ENCODE measurements around the gene UST. TPM values are rescaled to one million over a fixed set of nuclear protein-coding genes. Genes with fewer than 3 reads are reported as not detected.

The UST gene
- total and polyA plus RNA-seq, 3 donors from 2014 or later = 14.9 to 16.0 (median 14.9) TPM

DNA sequence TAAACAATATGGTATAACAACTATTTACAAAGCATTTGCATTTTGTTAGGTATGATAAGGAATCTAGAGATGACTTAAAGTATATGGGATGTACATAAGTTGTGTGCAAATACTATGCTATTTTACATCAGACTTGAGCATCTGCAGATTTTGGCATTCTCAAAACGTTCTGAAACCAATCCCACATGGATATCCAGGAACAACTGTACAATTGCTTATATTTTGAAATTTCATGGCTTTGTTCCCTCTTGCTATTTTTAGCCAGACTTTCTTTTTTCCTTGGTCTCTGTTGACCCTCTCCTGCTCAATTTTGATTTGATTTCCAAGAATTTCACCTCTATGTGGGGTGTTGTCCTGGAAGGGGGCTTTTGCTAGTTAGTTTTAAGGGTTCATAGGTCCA lies 32.9 kb upstream of the UST start:
- intact Hi-C loops (cut with DNase I; ENCODE audit: low total_unique reads) = no loop called here
- Histone ChIP-seq H3K36me3 (ENCODE audit: low read depth, missing control alignments) (no peaks in the 10 kb centered on the region), H3K27me3 (no peaks in the 10 kb centered on the region), H3K27ac (no peak overlapping the region), H3K4me1 (no peaks in the 10 kb centered on the region), H3K4me3 (no peak overlapping the region), H3K9me3 (no peaks in the 10 kb centered on the region)
- 43 to 61% methylated on average over 1 of the region's 1 CpG for WGBS, 2 donors
- TF ChIP-seq, protein P1, sequence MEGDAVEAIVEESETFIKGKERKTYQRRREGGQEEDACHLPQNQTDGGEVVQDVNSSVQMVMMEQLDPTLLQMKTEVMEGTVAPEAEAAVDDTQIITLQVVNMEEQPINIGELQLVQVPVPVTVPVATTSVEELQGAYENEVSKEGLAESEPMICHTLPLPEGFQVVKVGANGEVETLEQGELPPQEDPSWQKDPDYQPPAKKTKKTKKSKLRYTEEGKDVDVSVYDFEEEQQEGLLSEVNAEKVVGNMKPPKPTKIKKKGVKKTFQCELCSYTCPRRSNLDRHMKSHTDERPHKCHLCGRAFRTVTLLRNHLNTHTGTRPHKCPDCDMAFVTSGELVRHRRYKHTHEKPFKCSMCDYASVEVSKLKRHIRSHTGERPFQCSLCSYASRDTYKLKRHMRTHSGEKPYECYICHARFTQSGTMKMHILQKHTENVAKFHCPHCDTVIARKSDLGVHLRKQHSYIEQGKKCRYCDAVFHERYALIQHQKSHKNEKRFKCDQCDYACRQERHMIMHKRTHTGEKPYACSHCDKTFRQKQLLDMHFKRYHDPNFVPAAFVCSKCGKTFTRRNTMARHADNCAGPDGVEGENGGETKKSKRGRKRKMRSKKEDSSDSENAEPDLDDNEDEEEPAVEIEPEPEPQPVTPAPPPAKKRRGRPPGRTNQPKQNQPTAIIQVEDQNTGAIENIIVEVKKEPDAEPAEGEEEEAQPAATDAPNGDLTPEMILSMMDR (IDR thresholded peaks at IDR 0.05) = no peak
- no peak for TF ChIP-seq POLR2A (IDR thresholded peaks at IDR 0.05)
- no peak for DNase-seq

- H3K4me1 ChIP-seq = no peaks in the 10 kb centered on the region
- no peak overlapping the region for H3K27ac ChIP-seq
- H3K9me3 ChIP-seq = no peaks in the 10 kb centered on the region
- intact Hi-C loops (cut with DNase I; ENCODE audit: low total_unique reads) = no loop called here
- TF ChIP-seq POLR2A (IDR thresholded peaks at IDR 0.05) = no peak
- TF ChIP-seq, protein P1 (IDR thresholded peaks at IDR 0.05) = no peak
- no peak for DNase-seq
- 2 to 4% methylated on average over 1 of the region's 1 CpG for WGBS, 2 donors
- H3K4me3 ChIP-seq = no peak overlapping the region
- no peaks in the 10 kb centered on the region for H3K36me3 ChIP-seq (ENCODE audit: low read depth, missing control alignments)
- no peaks in the 10 kb centered on the region for H3K27me3 ChIP-seq
These were observed 30.0 kb upstream of the UST start for GRCh38 chr6:148716811-148717210.

DNA sequence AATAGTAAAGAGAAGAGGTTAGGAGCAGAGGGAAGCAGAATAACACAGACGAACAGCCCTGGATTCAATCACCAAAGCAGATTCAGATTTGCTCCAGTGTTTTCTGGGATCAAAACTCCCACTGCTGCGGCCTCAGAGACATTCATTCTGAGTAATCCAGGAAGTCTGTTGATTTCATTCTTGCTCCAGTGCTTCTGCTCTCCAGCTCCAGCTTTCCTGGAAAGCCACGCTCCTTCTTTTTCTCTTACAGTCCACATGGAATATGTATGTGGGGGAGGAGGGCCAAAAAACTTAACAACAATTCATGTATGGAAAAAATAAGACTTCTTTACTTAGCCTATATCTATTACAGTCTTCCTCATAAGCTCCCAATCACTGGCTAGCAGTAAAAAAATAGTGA lies 26.4 kb upstream of the UST start:
- WGBS, 2 donors = 78 to 87% methylated on average over 3 of the region's 3 CpGs
- Histone ChIP-seq H3K27me3 (no peaks in the 10 kb centered on the region), H3K4me1 (no peaks in the 10 kb centered on the region), H3K4me3 (no peak overlapping the region), H3K9me3 (no peaks in the 10 kb centered on the region), H3K27ac (no peak overlapping the region), H3K36me3 (ENCODE audit: low read depth, missing control alignments) (no peaks in the 10 kb centered on the region)
- intact Hi-C loops (cut with DNase I; ENCODE audit: low total_unique reads) = no loop called here
- no peak for DNase-seq
- TF ChIP-seq, protein P1 (IDR thresholded peaks at IDR 0.05) = no peak
- TF ChIP-seq POLR2A (IDR thresholded peaks at IDR 0.05) = no peak

DNA sequence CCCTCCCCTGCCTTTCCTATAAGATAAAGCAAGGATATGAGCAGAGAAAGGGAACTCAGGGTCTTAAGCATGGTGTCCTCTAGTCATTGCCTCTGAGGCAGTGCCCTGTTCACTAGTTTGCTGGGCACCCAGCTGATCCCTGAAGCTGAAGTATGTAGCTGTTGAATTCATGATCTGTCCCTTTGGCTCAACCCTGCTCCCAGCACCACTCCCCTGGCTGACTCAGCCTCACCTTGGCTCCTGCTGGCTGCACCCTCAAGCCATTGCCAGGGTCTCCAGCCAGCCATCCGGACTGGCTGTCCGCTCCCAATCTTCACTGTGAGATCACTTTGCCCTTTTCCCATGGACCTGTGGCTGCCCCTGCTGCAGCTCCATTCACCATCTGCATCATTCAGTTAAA lies 25.9 kb upstream of the UST start:
- Histone ChIP-seq H3K4me1 (no peaks in the 10 kb centered on the region), H3K27ac (no peak overlapping the region), H3K9me3 (no peaks in the 10 kb centered on the region), H3K27me3 (no peaks in the 10 kb centered on the region), H3K36me3 (ENCODE audit: low read depth, missing control alignments) (no peaks in the 10 kb centered on the region), H3K4me3 (no peak overlapping the region)
- TF ChIP-seq, protein P1 (IDR thresholded peaks at IDR 0.05) = no peak
- TF ChIP-seq POLR2A (IDR thresholded peaks at IDR 0.05) = no peak
- intact Hi-C loops (cut with DNase I; ENCODE audit: low total_unique reads) = no loop called here
- no peak for DNase-seq
- WGBS, 2 donors = 82 to 89% methylated on average over 2 of the region's 2 CpGs

GRCh38 chr6:148723484-148723883 lies 23.3 kb upstream of the UST start:
- TF ChIP-seq, protein P1 (IDR thresholded peaks at IDR 0.05) = no peak
- no peak for TF ChIP-seq POLR2A (IDR thresholded peaks at IDR 0.05)
- H3K27me3 ChIP-seq = no peaks in the 10 kb centered on the region
- no peaks in the 10 kb centered on the region for H3K4me1 ChIP-seq
- no peak overlapping the region for H3K27ac ChIP-seq
- DNase-seq = no peak
- 81 to 84% methylated on average over 1 of the region's 1 CpG for WGBS, 2 donors
- H3K9me3 ChIP-seq = no peaks in the 10 kb centered on the region
- no peaks in the 10 kb centered on the region for H3K36me3 ChIP-seq (ENCODE audit: low read depth, missing control alignments)
- intact Hi-C loops (cut with DNase I; ENCODE audit: low total_unique reads) = no loop called here
- H3K4me3 ChIP-seq = no peak overlapping the region
